ENCODE results near the gene TOM1L2. TPM values are rescaled to one million over a fixed set of nuclear protein-coding genes. Genes with fewer than 3 reads are reported as not detected.

The TOM1L2 gene
- total RNA-seq, 1 donor from 2014 or later: 18.3 TPM

- peak; percentile 79 for ATAC-seq (ENCODE audit: low read depth)
- Mint-ChIP-seq H3K36me3 (ENCODE audit: low read depth) (no peaks in the 10 kb centered on the region), H3K9me3 (no peaks in the 10 kb centered on the region), H3K4me3 (peak overlapping the region; percentile 81), H3K27ac (peak overlapping the region; percentile 86), H3K27me3 (no peaks in the 10 kb centered on the region), H3K4me1 (peaks cover 46% of the 10 kb centered on the region)
- DNase-seq: peak; percentile 87
- CTCF ChIA-PET: interaction anchor here (2.1 kb wide), 1 partner anchor 20 kb away, joined by 5 read pairs; no protein-coding TSS in a partner anchor
- intact Hi-C loops (cut with micrococcal nuclease): loop anchor here (1.0 to 5.0 kb wide), 5 partner anchors 10 to 1467 kb away; no protein-coding TSS in a partner anchor
- TF ChIP-seq CTCF (IDR thresholded peaks at IDR 0.05): no peak
- POLR2A ChIA-PET: interaction anchor here (0.6 to 1.5 kb wide), 9 partner anchors 9 to 158 kb away, joined by 3 to 9 read pairs (median 5); partner anchors contain the start of genes DRC3 and TOM1L2
Measured at GRCh38 chr17:17839791-17840707, 132.2 kb downstream of the TOM1L2 start.

- DNase-seq (no peak), ATAC-seq (ENCODE audit: low read depth) (no peak)
- ChIA-PET POLR2A (interaction anchor here (0.6 to 2.9 kb wide), 4 partner anchors 11 to 428 kb away, joined by 3 to 9 read pairs (median 4); no protein-coding TSS in a partner anchor), CTCF (interaction anchor here (1.3 kb wide), 1 partner anchor 26 kb away, joined by 3 read pairs; no protein-coding TSS in a partner anchor)
- no peak overlapping the region for H3K27ac Mint-ChIP-seq
- peak overlapping the region; percentile 81 for H3K4me3 Mint-ChIP-seq
- no peak for TF ChIP-seq CTCF (IDR thresholded peaks at IDR 0.05)
- no peaks in the 10 kb centered on the region for H3K36me3 Mint-ChIP-seq (ENCODE audit: low read depth)
- H3K9me3 Mint-ChIP-seq: no peaks in the 10 kb centered on the region
- H3K27me3 Mint-ChIP-seq: no peaks in the 10 kb centered on the region
- peaks cover 64% of the 10 kb centered on the region for H3K4me1 Mint-ChIP-seq
- intact Hi-C loops (cut with micrococcal nuclease): loop anchor here (5.0 kb wide), 2 partner anchors 851 to 1469 kb away; no protein-coding TSS in a partner anchor
Measured at GRCh38 chr17:17837966-17838962, 133.9 kb downstream of the TOM1L2 start.

GRCh38 chr17:17837380-17837821 is 134.8 kb downstream of the TOM1L2 start:
- Mint-ChIP-seq H3K4me3 (peak overlapping the region; percentile 86), H3K27me3 (no peaks in the 10 kb centered on the region), H3K27ac (peak overlapping the region; percentile 82), H3K36me3 (ENCODE audit: low read depth) (no peaks in the 10 kb centered on the region), H3K9me3 (no peaks in the 10 kb centered on the region), H3K4me1 (peaks cover 67% of the 10 kb centered on the region)
- intact Hi-C loops (cut with micrococcal nuclease): loop anchor here (5.0 kb wide), 2 partner anchors 850 to 1470 kb away; no protein-coding TSS in a partner anchor
- CTCF ChIA-PET: interaction anchor here (1.3 kb wide), 2 partner anchors 23 to 25 kb away, joined by 3 to 4 read pairs; no protein-coding TSS in a partner anchor
- ATAC-seq (ENCODE audit: low read depth): no peak
- DNase-seq: no peak
- POLR2A ChIA-PET: interaction anchor here (0.6 to 4.7 kb wide), 4 partner anchors 13 to 199 kb away, joined by 3 to 48 read pairs (median 10); no protein-coding TSS in a partner anchor
- TF ChIP-seq CTCF (IDR thresholded peaks at IDR 0.05): no peak

GRCh38 chr17:17836818-17837379 is 135.3 kb downstream of the TOM1L2 start, which contains the start of gene SREBF1:
TSS of gene SREBF1 (minus strand) at chr17:17836986. CDS start at chr17:17836817, 169 bp downstream.
- ChIA-PET CTCF (interaction anchor here (1.2 to 1.3 kb wide), 4 partner anchors 11 to 24 kb away, joined by 3 to 4 read pairs (median 4); no protein-coding TSS in a partner anchor), POLR2A (interaction anchor here (0.6 to 4.7 kb wide), 12 partner anchors 11 to 199 kb away, joined by 3 to 48 read pairs (median 6); no protein-coding TSS in a partner anchor)
- H3K4me1 Mint-ChIP-seq: peaks cover 70% of the 10 kb centered on the region
- peak within 1 kb of the TSS; percentile 86 for H3K4me3 Mint-ChIP-seq
- no peak for TF ChIP-seq CTCF (IDR thresholded peaks at IDR 0.05)
- peaks cover 4% of the 10 kb centered on the region for H3K36me3 Mint-ChIP-seq (ENCODE audit: low read depth)
- peak within 1 kb of the TSS; percentile 82 for H3K27ac Mint-ChIP-seq
- ATAC-seq (ENCODE audit: low read depth): peak; percentile 8
- DNase-seq: peak; percentile 54
- intact Hi-C loops (cut with micrococcal nuclease): loop anchor here (1.0 to 5.0 kb wide), 3 partner anchors 23 to 1470 kb away; no protein-coding TSS in a partner anchor
- H3K27me3 Mint-ChIP-seq: no peaks in the 10 kb centered on the region
- no peaks in the 10 kb centered on the region for H3K9me3 Mint-ChIP-seq

Data from activated B cell treated with CpG ODN at 0.5 μM for 24 hours (primary cell).